ENCODE data around the gene SMIM3. TPM values are rescaled to one million over a fixed set of nuclear protein-coding genes. Genes with fewer than 3 reads are reported as not detected.

The SMIM3 gene
- total RNA-seq, 1 donor from 2014 or later = 5.7 TPM

DNA sequence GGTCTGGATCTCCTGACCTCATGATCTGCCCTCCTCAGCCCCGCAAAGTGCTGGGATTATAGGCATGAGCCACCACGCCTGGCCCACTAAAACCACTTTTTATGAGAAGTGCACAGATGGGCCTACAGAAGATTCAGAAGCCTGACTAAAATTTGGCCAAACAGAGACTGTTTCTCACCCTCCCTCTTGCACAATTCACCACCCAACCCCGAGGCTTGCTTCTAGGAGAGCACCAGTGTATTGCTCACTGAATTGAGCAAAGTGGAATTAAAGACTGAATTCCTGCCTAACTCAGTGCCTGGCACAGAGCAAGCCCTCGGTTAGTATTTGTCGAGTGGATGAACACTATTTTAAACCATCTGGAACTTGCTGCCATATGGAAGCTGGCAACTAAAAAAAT lies 16.3 kb upstream of the SMIM3 start:
- Mint-ChIP-seq H3K9me3 (no peaks in the 10 kb centered on the region), H3K36me3 (ENCODE audit: low read depth) (no peaks in the 10 kb centered on the region), H3K27ac (ENCODE audit: unreplicated experiment) (no peak overlapping the region), H3K4me1 (peaks cover 10% of the 10 kb centered on the region), H3K27me3 (ENCODE audit: low read depth) (peaks cover 17% of the 10 kb centered on the region), H3K4me3 (no peak overlapping the region)
- DNase-seq (ENCODE audit: low read depth, low spot score) = no peak
- TF ChIP-seq, protein P1, sequence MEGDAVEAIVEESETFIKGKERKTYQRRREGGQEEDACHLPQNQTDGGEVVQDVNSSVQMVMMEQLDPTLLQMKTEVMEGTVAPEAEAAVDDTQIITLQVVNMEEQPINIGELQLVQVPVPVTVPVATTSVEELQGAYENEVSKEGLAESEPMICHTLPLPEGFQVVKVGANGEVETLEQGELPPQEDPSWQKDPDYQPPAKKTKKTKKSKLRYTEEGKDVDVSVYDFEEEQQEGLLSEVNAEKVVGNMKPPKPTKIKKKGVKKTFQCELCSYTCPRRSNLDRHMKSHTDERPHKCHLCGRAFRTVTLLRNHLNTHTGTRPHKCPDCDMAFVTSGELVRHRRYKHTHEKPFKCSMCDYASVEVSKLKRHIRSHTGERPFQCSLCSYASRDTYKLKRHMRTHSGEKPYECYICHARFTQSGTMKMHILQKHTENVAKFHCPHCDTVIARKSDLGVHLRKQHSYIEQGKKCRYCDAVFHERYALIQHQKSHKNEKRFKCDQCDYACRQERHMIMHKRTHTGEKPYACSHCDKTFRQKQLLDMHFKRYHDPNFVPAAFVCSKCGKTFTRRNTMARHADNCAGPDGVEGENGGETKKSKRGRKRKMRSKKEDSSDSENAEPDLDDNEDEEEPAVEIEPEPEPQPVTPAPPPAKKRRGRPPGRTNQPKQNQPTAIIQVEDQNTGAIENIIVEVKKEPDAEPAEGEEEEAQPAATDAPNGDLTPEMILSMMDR (conservative IDR thresholded peaks at IDR 0.05) = no peak

DNA sequence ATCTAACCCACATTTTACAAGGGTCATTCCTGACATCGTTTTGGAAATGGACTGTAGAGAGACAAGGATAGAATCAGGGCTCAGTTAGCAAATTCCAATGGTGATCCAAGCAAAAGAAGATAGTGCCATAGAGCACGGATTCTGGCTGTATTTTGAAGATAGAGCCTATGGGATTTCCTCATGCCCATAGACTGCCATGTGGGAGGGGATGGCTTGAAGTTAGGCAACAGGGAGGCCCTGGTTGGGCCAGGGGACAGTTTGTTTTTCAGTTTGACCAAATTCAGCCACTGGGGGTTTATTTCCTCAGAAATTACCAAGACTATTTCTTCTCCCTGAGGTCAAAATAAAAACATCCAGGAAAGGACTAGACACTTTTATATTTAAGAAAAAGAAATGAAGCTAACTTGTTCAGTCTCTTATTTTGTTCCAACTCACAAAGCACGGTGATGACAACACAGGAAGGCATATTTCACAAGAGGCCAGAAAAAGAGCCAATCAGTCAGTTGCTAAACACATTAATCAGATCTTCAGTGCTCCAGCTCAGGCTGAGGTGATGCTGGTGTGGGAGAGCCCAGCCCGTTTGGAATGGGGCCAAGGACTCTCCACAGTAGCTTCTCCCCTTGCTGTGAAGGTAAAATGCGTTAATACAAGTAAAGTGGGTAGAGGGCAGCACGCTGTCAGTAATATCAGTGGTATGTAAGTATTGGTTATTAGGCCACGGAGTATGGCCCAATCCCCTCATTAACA lies 15.4 kb upstream of the SMIM3 start:
- H3K4me1 Mint-ChIP-seq = peaks cover 6% of the 10 kb centered on the region
- H3K27me3 Mint-ChIP-seq (ENCODE audit: low read depth) = peaks cover 23% of the 10 kb centered on the region
- no peak overlapping the region for H3K27ac Mint-ChIP-seq (ENCODE audit: unreplicated experiment)

DNA sequence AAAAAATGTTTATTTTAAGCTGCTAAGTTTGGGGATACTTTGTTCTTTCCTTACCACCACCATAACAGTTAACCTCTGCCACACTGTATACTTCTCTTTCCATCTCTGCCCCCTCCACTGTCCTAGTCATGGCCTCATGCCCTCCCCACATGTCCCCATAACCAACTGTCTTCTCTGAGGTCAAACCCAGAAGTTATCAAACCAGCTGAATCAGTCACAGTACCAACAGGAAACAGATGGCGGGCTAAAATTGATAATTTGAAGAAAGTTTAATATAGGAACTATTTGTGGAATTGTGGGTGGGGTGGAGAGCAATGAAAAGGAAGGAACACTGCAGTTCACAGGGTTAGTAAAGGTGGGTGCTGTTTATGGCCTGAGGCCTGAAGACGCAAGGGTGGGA lies 14.0 kb upstream of the SMIM3 start:
- no peak overlapping the region for H3K27ac Mint-ChIP-seq (ENCODE audit: unreplicated experiment)
- no peak for DNase-seq (ENCODE audit: low read depth, low spot score)
- H3K27me3 Mint-ChIP-seq (ENCODE audit: low read depth) = peaks cover 23% of the 10 kb centered on the region
- H3K4me3 Mint-ChIP-seq = no peak overlapping the region
- TF ChIP-seq, protein P1 (conservative IDR thresholded peaks at IDR 0.05) = no peak
- no peaks in the 10 kb centered on the region for H3K36me3 Mint-ChIP-seq (ENCODE audit: low read depth)
- no peaks in the 10 kb centered on the region for H3K4me1 Mint-ChIP-seq
- H3K9me3 Mint-ChIP-seq = no peaks in the 10 kb centered on the region

More for the DNA sequence above, 15.4 kb upstream of the SMIM3 start:
- H3K36me3 Mint-ChIP-seq (ENCODE audit: low read depth) = no peaks in the 10 kb centered on the region
- TF ChIP-seq, protein P1 (conservative IDR thresholded peaks at IDR 0.05) = no peak
- DNase-seq (ENCODE audit: low read depth, low spot score) = no peak
- H3K9me3 Mint-ChIP-seq = no peaks in the 10 kb centered on the region
- H3K4me3 Mint-ChIP-seq = no peak overlapping the region

DNA sequence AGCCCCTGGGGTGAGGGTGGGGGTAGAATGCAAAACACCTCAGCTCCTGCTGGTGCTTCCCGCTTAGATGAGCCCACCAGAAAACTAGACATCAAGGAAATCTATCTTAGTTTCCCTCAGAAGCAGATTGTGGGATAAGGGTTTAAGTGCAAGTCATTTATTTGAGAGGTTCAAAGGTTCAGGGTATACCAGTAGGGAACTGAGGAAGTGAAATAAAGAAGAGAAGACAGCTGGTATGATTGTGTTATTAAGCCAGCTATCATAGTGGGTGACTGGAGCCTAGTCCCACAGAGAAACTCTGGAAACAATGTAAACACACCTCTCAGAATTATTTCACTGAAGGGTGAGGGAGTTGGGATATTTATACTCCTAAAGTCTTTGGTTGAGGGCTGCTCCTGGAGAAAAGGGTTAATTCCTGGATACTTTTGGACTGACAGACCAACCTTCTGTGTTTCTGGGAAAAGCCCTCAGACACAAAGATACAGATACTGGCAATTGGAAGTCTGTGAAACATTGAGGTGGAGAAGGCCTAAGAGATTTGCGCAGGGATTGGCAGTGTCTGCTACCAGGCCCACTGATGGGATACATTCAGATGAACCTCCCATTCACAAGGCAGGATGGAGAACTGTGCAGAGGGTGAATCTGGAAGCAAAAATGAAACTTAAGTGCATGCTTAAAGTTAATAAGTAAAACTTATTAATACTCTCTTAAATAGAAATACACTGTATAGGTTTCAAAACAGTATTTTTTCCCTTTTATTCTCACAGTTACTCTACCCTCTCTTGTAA lies 13.4 kb upstream of the SMIM3 start:
- Mint-ChIP-seq H3K4me3 (no peak overlapping the region), H3K9me3 (no peaks in the 10 kb centered on the region), H3K27ac (ENCODE audit: unreplicated experiment) (no peak overlapping the region), H3K27me3 (ENCODE audit: low read depth) (peaks cover 29% of the 10 kb centered on the region), H3K4me1 (no peaks in the 10 kb centered on the region), H3K36me3 (ENCODE audit: low read depth) (no peaks in the 10 kb centered on the region)
- DNase-seq (ENCODE audit: low read depth, low spot score) = no peak
- TF ChIP-seq, protein P1 (conservative IDR thresholded peaks at IDR 0.05) = no peak

DNA sequence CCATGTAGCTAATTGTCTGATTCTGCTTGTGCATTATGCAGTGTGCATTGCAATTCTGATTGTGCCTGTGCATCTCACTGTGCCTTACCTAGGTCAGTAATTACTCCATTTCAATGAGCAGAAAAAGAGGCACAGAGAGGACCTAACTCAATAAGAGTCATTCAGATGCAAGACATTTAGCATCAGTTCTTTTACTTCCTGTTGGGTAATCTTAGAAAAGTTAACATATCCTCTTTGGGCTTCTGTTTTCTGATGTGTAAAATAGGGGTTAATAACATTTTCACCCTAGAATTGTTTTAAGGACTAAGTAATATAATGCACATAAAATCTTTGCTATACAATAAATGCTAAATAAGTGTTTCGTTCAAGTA lies 12.8 kb upstream of the SMIM3 start:
- no peak overlapping the region for H3K4me3 Mint-ChIP-seq
- no peaks in the 10 kb centered on the region for H3K4me1 Mint-ChIP-seq
- TF ChIP-seq, protein P1 (conservative IDR thresholded peaks at IDR 0.05) = no peak

More for the DNA sequence above, 12.8 kb upstream of the SMIM3 start:
- H3K36me3 Mint-ChIP-seq (ENCODE audit: low read depth) = no peaks in the 10 kb centered on the region
- no peak for DNase-seq (ENCODE audit: low read depth, low spot score)
- H3K27me3 Mint-ChIP-seq (ENCODE audit: low read depth) = peaks cover 31% of the 10 kb centered on the region
- H3K27ac Mint-ChIP-seq (ENCODE audit: unreplicated experiment) = no peak overlapping the region
- no peaks in the 10 kb centered on the region for H3K9me3 Mint-ChIP-seq

All from neural crest cell (in vitro differentiated cells).